K562 treated with DMSO at 1 percent for 48 hours (cell line): ENCODE results near the gene ARL5C. TPM values are rescaled to one million over a fixed set of nuclear protein-coding genes. Genes with fewer than 3 reads are reported as not detected.

Source experiments
- total RNA-seq: library from RNA; unstranded; fragments of 300-600 nt; gene quantifications from 2 replicates; pipeline ENCODE4 v1.2.3, GENCODE V29; 2022; ENCODE audit warnings: low replicate concordance; ENCODE audit errors: extremely low read depth

Gene ARL5C, protein sequence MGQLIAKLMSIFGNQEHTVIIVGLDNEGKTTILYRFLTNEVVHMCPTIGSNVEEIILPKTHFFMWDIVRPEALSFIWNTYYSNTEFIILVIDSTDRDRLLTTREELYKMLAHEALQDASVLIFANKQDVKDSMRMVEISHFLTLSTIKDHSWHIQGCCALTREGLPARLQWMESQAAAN
- total RNA-seq: not detected in 2 replicates

DNA sequence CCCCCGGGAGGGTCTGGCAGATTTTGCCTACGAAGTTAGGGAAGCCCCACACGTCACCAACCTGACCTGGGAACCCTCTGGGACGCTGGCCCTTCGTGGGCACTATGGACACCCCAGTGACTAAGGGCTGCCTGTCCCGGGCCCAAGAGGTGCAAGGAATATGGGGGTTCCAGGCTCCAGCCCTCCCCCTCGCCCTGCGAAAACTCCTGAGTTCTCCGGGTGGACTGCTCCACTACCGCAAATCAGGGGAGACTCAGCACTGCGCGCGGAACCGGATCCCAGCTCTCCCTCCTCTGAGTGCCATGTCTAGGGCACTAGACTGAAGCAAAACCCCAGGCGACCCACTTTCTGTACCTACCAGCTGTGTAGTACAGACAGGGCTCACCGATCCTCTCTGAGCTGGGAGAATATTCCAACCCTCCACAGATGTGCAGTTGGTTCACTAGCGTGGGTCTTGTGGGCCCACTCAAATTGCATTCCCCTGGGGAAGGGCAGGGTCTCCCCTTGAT, at the start of gene ARL5C:
Gene ARL5C, minus strand, starts transcription at position 321 of the 509 bp plus-strand sequence. CDS start 401 bp downstream, outside the sequence.

DNA sequence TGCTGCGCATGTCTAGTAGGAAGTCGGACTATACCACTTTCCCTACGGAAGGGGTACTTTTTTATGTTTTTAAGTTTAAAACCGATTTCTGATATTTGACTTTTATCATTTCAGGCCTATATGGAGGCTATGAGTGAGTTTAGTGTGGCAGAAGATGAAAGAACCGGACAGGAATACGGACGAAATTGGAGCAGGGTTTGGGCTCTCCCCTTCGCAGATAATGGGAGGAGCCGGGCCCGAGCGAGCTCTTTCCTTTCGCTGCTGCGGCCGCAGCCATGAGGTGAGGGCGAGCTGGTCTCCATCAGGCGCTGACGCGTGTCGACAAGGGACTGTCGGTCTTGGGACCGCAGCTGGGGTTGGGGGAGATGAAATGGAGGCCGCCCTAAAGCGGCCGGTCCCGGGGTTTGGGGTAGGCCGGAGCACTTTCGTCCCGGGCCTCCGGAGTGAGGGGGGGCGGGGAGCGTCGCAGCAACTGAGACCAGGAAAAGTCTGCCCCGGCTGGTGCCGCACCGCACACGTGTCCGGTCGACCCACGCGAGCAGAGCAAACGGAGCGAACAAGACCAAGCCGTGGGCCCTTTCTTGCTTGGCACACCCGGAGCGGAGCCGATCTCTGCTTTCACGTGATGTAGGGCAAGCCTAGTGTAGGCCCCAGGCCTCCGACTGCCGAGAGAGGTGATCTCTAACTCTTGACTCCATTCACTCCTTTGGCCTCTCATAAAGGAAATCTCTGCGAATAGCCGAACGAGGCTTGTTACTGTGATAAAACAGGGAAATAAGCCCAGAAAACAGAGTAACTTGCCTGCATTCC, 34.3 kb upstream of the ARL5C start, which contains the start of gene RPL19:
Gene RPL19, plus strand, starts transcription at position 214 of the 810 bp plus-strand sequence. Its CDS starts 62 bp downstream, at position 276.

DNA sequence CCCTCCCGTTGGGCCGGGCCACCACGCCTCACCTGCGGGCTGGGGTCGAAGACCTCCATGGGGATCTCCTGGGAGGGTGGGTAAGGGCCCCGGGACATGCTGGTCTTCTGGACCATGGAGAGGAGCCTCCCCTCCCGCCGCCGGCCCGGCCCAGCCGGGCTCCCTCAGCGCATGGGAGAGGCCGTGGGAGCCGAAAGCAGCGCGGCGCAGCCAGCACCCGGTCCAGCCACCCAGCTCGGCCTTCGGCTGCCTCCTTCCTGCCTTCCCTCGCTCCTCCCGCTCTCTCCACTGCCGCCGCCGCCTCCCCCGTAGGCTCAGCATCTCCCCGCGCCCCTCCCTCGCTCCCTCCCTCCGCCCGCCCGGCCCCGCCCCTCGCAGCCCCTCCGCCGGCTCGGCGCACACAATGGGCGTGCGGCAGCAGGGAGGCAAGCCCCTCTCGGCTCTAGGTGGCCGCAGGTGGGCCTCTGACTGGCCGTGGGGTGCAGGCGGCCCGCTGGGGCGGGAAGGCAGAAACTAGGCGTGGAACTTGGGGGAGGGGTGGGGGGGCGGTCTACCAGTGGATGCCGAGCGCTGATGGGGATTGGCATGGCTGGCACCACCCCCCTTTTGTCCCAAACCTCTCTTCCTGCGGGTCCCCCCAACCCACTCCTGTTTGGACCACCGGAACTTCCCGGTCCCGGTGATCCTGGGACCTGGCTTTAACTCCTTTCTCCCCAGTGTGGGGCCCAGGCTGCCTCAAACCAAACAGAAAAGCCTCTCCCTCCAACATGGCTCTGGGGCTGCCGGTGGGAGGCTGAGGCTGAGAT, 31.6 kb upstream of the ARL5C start, which contains the start of gene CACNB1:
Gene CACNB1, minus strand, starts transcription at position 290 of the 806 bp plus-strand sequence. Its CDS starts 174 bp downstream, at position 116.

DNA sequence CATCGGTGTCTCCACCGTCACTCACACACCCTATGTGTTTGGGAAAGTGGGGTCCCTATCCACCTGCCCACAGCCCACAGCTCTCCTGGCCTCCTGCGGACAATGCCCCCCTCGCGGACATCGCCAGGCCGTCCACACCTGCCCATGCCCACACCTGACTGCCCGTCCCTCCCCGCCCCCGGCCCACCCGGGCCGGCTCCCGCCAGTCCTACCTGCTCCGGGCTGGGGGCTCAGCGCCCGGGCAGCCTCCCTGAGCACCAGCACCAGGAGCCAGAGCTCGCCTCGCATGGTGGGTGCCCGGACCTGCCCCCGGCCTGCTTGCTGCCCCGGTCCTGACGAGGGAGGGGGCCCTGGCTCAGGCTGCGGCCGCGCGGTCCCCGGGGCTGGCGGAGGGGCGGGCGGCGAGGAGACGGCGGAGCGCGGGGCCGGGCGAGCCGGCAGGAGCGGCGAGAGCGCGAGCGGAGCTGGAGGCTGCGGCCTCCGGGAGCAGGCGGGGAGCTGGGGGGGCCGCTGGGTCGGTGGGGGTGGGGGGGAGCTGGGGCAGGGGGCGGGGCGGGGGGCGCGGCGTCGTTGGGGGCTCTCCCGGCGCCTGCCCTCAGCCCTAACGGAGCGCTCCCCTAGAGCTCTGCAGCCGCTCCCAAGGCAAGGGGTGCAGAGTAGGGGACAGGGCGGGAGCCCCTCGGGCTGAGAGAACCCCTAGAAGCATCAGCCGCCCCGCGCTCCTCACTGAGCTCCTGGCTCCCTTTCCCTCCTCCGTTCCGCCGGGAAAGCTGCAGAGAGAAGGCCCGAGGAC, 14.6 kb downstream of the ARL5C start, which contains the start of gene PLXDC1:
Gene PLXDC1, minus strand, starts transcription at position 488 of the 793 bp plus-strand sequence. Its CDS starts 200 bp downstream, at position 288.

Other genes starting within 250 kb of the ARL5C start
- not detected in 2 replicates for gene FBXO47, start 198.8 kb downstream of the ARL5C start, total RNA-seq
- gene PLXDC1, start 14.5 kb downstream of the ARL5C start, total RNA-seq: not detected in 2 replicates
- gene CACNB1, start 31.5 kb upstream of the ARL5C start, total RNA-seq: not detected in 2 replicates
- 2,946 and 5,168 TPM in 2 replicates for gene RPL19, start 34.1 kb upstream of the ARL5C start, total RNA-seq
- not detected in 2 replicates for gene STAC2, start 59.8 kb upstream of the ARL5C start, total RNA-seq
- not detected in 2 replicates for gene FBXL20, start 235.5 kb upstream of the ARL5C start, total RNA-seq